HepG2 (cell line): ENCODE results near the gene CFAP45. TPM values are rescaled to one million over a fixed set of nuclear protein-coding genes. Genes with fewer than 3 reads are reported as not detected.

ENCODE experiments used
- ARNT2 ChIP-seq: sonication (generic); formaldehyde crosslinking; IDR thresholded peaks from 2 replicates; pipeline ENCODE4 v1.8.0; 2022; ENCODE audit warnings: mild to moderate bottlenecking, low read depth, missing genetic modification reagents, moderate library complexity
- ATAD3A ChIP-seq: sonication (generic); formaldehyde crosslinking; IDR thresholded peaks from 2 replicates; pipeline ENCODE4 v1.4.0; 2020; ENCODE audit warnings: missing genetic modification reagents
- CEBPG ChIP-seq: IDR thresholded peaks from 2 replicates; pipeline ENCODE4 v1.6.1; 2016
- ERF ChIP-seq: IDR thresholded peaks from 2 replicates; pipeline ENCODE4 v1.6.1; 2018; ENCODE audit warnings: missing biosample characterization, missing genetic modification reagents
- ETV5 ChIP-seq: IDR thresholded peaks from 2 replicates; pipeline ENCODE4 v1.6.1; 2018; ENCODE audit warnings: missing biosample characterization, missing genetic modification reagents, inconsistent platforms, borderline replicate concordance
- GATA4 ChIP-seq: sonication (generic); IDR thresholded peaks from 2 replicates; pipeline ENCODE4 v1.6.1; 2016; ENCODE audit warnings: antibody characterized with exemption, low read depth, borderline replicate concordance
- HBP1 ChIP-seq: IDR thresholded peaks from 2 replicates; pipeline ENCODE4 v1.6.1; 2016; ENCODE audit warnings: low read depth, control low read depth
- MBNL3 ChIP-seq: fragments of 250-450 bp; sonication (Bioruptor Pico); conservative IDR thresholded peaks from 2 replicates; pipeline ENCODE4 v1.8.0; 2022; ENCODE audit warnings: mild to moderate bottlenecking, inconsistent platforms
- RAD21 ChIP-seq: fragments of 450-650 bp; formaldehyde crosslinking; IDR thresholded peaks from 2 replicates; pipeline ENCODE4 v1.5.0; 2020; ENCODE audit warnings: mild to moderate bottlenecking
- SETDB1 ChIP-seq: sonication (generic); formaldehyde crosslinking; IDR thresholded peaks from 2 replicates; pipeline ENCODE4 v1.5.1; 2020; ENCODE audit warnings: missing genetic modification reagents, mild to moderate bottlenecking, borderline replicate concordance
- SP140L ChIP-seq: sonication (generic); formaldehyde crosslinking; IDR thresholded peaks from 2 replicates; pipeline ENCODE4 v1.4.0; 2020; ENCODE audit warnings: missing genetic modification reagents, borderline replicate concordance
- U2AF1 ChIP-seq: fragments of 200-400 bp; formaldehyde crosslinking; optimal IDR thresholded peaks from 2 replicates; pipeline ENCODE3; 2017; ENCODE audit warnings: mild to moderate bottlenecking, low read depth, low read length
- XRCC5 ChIP-seq: fragments of 200-400 bp; formaldehyde crosslinking; optimal IDR thresholded peaks from 2 replicates; pipeline ENCODE3; 2017; ENCODE audit warnings: mild to moderate bottlenecking, low read length
- YY1 ChIP-seq: IDR thresholded peaks from 2 replicates; pipeline ENCODE4 v1.6.1; 2011; ENCODE audit warnings: low read length, low read depth, moderate library complexity, mild to moderate bottlenecking; ENCODE audit not compliant: insufficient read depth, insufficient replicate concordance
- ZNF143 ChIP-seq: sonication (generic); formaldehyde crosslinking; IDR thresholded peaks from 2 replicates; pipeline ENCODE4 v1.4.0; 2020; ENCODE audit warnings: missing genetic modification reagents
- ZNF276 ChIP-seq: sonication (generic); formaldehyde crosslinking; IDR thresholded peaks from 2 replicates; pipeline ENCODE4 v1.4.0; 2020; ENCODE audit warnings: mild to moderate bottlenecking, low read depth, missing genetic modification reagents
- ZUFSP ChIP-seq: sonication (generic); formaldehyde crosslinking; IDR thresholded peaks from 2 replicates; pipeline ENCODE4 v1.9.0; 2021; ENCODE audit warnings: missing genetic modification reagents, mild to moderate bottlenecking, borderline replicate concordance
- polyA plus RNA-seq, 8 experiments: library from polyadenylated mRNA; depleted of rRNA in 3 of 8; stranded (reverse) in 7 of 8; unstranded in 1 of 8; fragments of >200 nt; fragmentation: Illumina TruSeq in 4 of 8; extraction: Trizol in 4 of 8; gene quantifications; 2 replicates each; pipeline versions ENCODE4 v1.2.1 to v1.2.3, GENCODE V29; 2011 to 2016; ENCODE audit warnings: low read depth in 4 of 8, missing spikeins in 1 of 8, mixed read lengths in 1 of 8; ENCODE audit not compliant: insufficient read depth in 1 of 8
- total RNA-seq, 5 experiments: library from RNA; depleted of rRNA; stranded (reverse); fragments of >200 nt; fragmentation: Illumina TruSeq; extraction: Trizol; gene quantifications; 2 replicates each; pipeline ENCODE4 v1.2.3, GENCODE V29; 2016; ENCODE audit warnings: low read depth in 1 of 5
- TF ChIP-seq, protein P1 (sequence below): sonication (generic); formaldehyde crosslinking; conservative IDR thresholded peaks from 2 replicates; pipeline ENCODE4 v1.4.0; 2020; ENCODE audit warnings: missing genetic modification reagents
- TF ChIP-seq, protein P2 (sequence below): sonication (generic); formaldehyde crosslinking; IDR thresholded peaks from 2 replicates; pipeline ENCODE4 v1.4.0; 2020; ENCODE audit warnings: mild to moderate bottlenecking, missing genetic modification reagents

Gene CFAP45
- total and polyA plus RNA-seq, 2 of the 13 experiments (the other 11 are each of a cell fraction or from before 2014, with no cell fraction given): not detected

DNA sequence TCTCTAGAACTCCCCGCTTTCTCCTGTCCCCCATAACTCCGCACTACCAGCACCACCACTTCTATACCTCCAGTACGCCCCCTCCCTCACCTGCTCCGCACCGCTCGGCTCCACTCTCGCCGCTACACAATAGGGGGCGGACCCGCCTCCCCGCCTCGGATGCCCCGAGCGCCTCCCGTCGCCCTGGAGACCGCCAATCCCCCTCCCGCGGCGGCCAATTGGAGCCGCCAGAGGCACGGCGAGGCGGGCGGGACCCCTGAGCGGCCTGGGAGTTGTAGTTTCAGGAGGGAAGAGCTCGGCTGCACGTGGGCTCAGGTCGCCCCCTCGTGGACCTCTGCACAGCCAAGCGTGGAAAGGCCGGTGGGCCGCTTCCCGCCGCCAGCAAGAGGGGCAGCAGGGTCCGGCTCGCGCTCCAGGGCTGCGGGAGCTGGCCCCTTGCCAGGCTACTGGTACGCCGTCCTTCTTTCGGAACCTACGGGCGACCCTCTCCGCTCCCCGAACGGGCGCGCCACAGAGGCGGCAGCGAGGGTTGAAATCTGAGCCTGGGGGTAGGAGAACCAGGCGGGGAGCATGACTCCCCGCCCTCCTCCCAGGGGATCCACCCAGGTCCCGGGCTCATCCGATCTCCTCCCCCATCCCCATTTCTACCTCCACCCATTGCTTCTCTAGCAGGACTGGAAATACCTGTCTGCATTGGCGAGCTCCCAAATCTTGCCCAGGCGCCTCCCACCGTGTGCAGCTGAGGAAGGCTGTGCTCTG is 45.7 kb upstream of the CFAP45 start, which contains the start of gene IGSF9 (continued):
- TF ChIP-seq RAD21 (CRISPR knock-in tag): peak; percentile 56; the same call in 1 of the 2 replicates
- no peak for TF ChIP-seq SP140L
- no peak for TF ChIP-seq GATA4
- TF ChIP-seq ERF (CRISPR knock-in tag): no peak
- TF ChIP-seq ZUFSP (CRISPR knock-in tag): no peak
- TF ChIP-seq CEBPG: no peak
- no peak for TF ChIP-seq SETDB1 (CRISPR knock-in tag)
- 0 out of 2 replicates have a peak, but pooled peaks have one; percentile 28 for TF ChIP-seq ARNT2 (CRISPR knock-in tag)
- TF ChIP-seq, protein P1, sequence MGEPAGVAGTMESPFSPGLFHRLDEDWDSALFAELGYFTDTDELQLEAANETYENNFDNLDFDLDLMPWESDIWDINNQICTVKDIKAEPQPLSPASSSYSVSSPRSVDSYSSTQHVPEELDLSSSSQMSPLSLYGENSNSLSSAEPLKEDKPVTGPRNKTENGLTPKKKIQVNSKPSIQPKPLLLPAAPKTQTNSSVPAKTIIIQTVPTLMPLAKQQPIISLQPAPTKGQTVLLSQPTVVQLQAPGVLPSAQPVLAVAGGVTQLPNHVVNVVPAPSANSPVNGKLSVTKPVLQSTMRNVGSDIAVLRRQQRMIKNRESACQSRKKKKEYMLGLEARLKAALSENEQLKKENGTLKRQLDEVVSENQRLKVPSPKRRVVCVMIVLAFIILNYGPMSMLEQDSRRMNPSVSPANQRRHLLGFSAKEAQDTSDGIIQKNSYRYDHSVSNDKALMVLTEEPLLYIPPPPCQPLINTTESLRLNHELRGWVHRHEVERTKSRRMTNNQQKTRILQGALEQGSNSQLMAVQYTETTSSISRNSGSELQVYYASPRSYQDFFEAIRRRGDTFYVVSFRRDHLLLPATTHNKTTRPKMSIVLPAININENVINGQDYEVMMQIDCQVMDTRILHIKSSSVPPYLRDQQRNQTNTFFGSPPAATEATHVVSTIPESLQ (CRISPR knock-in tag): no peak
- TF ChIP-seq U2AF1: no peak
- no peak for TF ChIP-seq MBNL3 (CRISPR knock-in tag)
- TF ChIP-seq, protein P2, sequence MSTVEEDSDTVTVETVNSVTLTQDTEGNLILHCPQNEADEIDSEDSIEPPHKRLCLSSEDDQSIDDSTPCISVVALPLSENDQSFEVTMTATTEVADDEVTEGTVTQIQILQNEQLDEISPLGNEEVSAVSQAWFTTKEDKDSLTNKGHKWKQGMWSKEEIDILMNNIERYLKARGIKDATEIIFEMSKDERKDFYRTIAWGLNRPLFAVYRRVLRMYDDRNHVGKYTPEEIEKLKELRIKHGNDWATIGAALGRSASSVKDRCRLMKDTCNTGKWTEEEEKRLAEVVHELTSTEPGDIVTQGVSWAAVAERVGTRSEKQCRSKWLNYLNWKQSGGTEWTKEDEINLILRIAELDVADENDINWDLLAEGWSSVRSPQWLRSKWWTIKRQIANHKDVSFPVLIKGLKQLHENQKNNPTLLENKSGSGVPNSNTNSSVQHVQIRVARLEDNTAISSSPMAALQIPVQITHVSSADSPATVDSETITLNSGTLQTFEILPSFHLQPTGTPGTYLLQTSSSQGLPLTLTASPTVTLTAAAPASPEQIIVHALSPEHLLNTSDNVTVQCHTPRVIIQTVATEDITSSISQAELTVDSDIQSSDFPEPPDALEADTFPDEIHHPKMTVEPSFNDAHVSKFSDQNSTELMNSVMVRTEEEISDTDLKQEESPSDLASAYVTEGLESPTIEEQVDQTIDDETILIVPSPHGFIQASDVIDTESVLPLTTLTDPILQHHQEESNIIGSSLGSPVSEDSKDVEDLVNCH (CRISPR knock-in tag): no peak
- TF ChIP-seq XRCC5: peak; percentile 51
- TF ChIP-seq ZNF276 (CRISPR knock-in tag): no peak
- TF ChIP-seq ZNF143 (CRISPR knock-in tag): peak; percentile 92
- no peak for TF ChIP-seq ATAD3A (CRISPR knock-in tag)
- TF ChIP-seq ETV5 (CRISPR knock-in tag): no peak
- no peak for TF ChIP-seq HBP1 (CRISPR knock-in tag)
- TF ChIP-seq YY1: peak; percentile 25
